Ishikawa (cell line): ENCODE results near the gene ALG14.

ENCODE experiments used
- CEBPB ChIP-seq: IDR thresholded peaks from 2 replicates; pipeline ENCODE4 v1.6.1; 2012
- CREB1 ChIP-seq: IDR thresholded peaks from 2 replicates; pipeline ENCODE4 v1.6.1; 2012; ENCODE audit warnings: low read depth
- EGR1 ChIP-seq: IDR thresholded peaks from 2 replicates; pipeline ENCODE4 v1.6.1; 2012
- EP300 ChIP-seq: IDR thresholded peaks from 2 replicates; pipeline ENCODE4 v1.6.1; 2012; ENCODE audit warnings: borderline replicate concordance
- FOXM1 ChIP-seq: IDR thresholded peaks from 2 replicates; pipeline ENCODE4 v1.6.1; 2012; ENCODE audit warnings: low read depth, borderline replicate concordance
- NFIC ChIP-seq: IDR thresholded peaks from 2 replicates; pipeline ENCODE4 v1.6.1; 2012
- RAD21 ChIP-seq: IDR thresholded peaks from 2 replicates; pipeline ENCODE4 v1.6.1; 2012; ENCODE audit warnings: low read depth
- TAF1 ChIP-seq: IDR thresholded peaks from 2 replicates; pipeline ENCODE4 v1.6.1; 2012; ENCODE audit warnings: low read depth, mild to moderate bottlenecking
- TCF12 ChIP-seq: IDR thresholded peaks from 2 replicates; pipeline ENCODE4 v1.6.1; 2012; ENCODE audit warnings: low read depth
- TEAD4 ChIP-seq: IDR thresholded peaks from 2 replicates; pipeline ENCODE4 v1.6.1; 2012
- YY1 ChIP-seq: IDR thresholded peaks from 2 replicates; pipeline ENCODE4 v1.6.1; 2012; ENCODE audit warnings: low read depth
- ZBTB7A ChIP-seq: IDR thresholded peaks from 2 replicates; pipeline ENCODE4 v1.6.1; 2012; ENCODE audit warnings: low read depth
- TF ChIP-seq, protein P1 (sequence below): IDR thresholded peaks from 2 replicates; pipeline ENCODE4 v1.6.1; 2012
- TF ChIP-seq, protein P2 (sequence below): IDR thresholded peaks from 2 replicates; pipeline ENCODE4 v1.6.1; 2012
- TF ChIP-seq, protein P3 (sequence below): IDR thresholded peaks from 2 replicates; pipeline ENCODE4 v1.6.1; 2012; ENCODE audit warnings: low read depth, mild to moderate bottlenecking

The ALG14 gene

DNA sequence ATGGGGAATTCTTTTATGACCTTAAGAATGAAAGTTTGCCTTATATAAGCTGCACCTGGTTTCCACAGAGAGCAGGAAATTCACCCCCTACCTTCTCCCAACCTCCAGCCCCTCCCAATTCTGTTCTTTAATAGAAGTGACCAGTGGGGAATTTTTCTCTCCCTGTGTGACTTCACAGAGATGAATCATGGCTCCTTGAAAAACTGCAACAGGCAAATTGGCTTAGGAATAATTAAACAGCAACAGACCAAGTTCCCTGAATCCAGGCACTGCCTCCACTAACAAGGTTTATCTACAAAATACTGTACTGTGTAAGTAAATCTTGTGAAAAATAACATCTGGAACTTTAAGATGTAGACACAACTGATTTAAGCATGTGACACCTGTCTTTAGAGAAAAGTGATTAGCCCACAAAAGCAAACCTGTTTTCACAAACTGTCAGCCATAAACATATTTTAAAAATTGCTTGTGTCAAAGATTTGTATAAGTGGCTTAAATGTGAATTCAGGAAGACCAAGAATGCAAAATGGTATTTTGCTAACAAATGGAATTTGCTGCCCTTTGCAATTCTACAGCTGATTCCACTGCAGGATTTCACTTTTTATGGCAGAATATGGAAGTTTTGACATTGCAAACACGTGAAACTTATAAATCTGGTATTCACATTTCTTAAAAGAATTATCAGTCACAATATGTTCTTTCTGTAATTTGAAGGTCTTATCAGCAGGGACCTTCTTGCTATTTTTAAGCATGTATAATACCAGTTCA lies 54.0 kb downstream of the ALG14 start:
- TF ChIP-seq CEBPB (no peak), EGR1 (no peak), EP300 (no peak), TAF1 (no peak), NFIC (no peak), ZBTB7A (no peak), CREB1 (no peak), TEAD4 (no peak)
- TF ChIP-seq, protein P1, sequence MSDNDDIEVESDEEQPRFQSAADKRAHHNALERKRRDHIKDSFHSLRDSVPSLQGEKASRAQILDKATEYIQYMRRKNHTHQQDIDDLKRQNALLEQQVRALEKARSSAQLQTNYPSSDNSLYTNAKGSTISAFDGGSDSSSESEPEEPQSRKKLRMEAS: no peak
- TF ChIP-seq, protein P2, sequence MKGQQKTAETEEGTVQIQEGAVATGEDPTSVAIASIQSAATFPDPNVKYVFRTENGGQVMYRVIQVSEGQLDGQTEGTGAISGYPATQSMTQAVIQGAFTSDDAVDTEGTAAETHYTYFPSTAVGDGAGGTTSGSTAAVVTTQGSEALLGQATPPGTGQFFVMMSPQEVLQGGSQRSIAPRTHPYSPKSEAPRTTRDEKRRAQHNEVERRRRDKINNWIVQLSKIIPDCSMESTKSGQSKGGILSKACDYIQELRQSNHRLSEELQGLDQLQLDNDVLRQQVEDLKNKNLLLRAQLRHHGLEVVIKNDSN: no peak

DNA sequence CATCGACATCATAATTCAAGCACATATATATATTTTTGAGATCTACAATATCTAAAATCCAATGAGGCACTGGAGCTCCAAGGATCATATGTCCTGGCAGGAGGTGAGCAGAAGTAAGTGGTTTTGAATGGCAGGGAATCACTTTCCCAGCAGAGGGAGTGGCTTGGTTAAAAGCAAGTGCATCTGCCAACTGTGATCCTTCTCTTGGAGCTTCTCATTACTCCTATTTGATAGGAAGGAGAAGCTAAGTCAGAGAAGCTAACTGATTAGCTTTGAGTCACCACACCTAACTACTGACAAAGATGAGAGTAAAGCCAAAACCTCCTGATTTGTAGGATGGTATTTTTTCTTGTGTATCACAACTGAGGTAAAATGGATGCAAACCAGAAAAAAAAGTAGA lies 55.0 kb downstream of the ALG14 start:
- TF ChIP-seq YY1: no peak
- TF ChIP-seq, protein P2: no peak
- TF ChIP-seq FOXM1: no peak
- no peak for TF ChIP-seq EP300
- no peak for TF ChIP-seq TAF1
- no peak for TF ChIP-seq EGR1
- TF ChIP-seq NFIC: no peak
- no peak for TF ChIP-seq ZBTB7A
- TF ChIP-seq, protein P3, sequence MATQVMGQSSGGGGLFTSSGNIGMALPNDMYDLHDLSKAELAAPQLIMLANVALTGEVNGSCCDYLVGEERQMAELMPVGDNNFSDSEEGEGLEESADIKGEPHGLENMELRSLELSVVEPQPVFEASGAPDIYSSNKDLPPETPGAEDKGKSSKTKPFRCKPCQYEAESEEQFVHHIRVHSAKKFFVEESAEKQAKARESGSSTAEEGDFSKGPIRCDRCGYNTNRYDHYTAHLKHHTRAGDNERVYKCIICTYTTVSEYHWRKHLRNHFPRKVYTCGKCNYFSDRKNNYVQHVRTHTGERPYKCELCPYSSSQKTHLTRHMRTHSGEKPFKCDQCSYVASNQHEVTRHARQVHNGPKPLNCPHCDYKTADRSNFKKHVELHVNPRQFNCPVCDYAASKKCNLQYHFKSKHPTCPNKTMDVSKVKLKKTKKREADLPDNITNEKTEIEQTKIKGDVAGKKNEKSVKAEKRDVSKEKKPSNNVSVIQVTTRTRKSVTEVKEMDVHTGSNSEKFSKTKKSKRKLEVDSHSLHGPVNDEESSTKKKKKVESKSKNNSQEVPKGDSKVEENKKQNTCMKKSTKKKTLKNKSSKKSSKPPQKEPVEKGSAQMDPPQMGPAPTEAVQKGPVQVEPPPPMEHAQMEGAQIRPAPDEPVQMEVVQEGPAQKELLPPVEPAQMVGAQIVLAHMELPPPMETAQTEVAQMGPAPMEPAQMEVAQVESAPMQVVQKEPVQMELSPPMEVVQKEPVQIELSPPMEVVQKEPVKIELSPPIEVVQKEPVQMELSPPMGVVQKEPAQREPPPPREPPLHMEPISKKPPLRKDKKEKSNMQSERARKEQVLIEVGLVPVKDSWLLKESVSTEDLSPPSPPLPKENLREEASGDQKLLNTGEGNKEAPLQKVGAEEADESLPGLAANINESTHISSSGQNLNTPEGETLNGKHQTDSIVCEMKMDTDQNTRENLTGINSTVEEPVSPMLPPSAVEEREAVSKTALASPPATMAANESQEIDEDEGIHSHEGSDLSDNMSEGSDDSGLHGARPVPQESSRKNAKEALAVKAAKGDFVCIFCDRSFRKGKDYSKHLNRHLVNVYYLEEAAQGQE: no peak
- TF ChIP-seq TCF12: no peak
- no peak for TF ChIP-seq CREB1
- TF ChIP-seq, protein P1: no peak
- no peak for TF ChIP-seq CEBPB
- TF ChIP-seq TEAD4: no peak
- TF ChIP-seq RAD21: no peak

DNA sequence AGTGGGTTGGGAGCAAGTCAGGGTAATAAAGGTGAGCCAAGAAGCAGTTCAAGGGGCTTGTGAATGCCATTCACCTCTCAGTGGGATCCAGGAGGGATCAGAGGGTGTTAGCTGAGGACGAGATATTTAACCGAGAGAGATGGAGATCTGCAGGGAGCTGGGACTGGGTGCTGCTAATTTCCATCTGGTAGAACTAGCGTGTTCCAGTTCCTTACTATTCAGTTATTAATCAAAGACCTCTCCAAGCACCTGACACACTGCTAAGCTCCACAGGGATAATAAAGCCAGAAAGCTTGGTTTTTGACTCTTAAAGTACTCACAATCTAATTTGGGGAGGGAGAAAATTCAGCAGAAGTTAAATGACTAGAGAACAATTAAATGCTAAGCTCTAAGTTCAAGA lies 57.7 kb downstream of the ALG14 start:
- TF ChIP-seq CEBPB (no peak), EP300 (no peak), ZBTB7A (no peak)

DNA sequence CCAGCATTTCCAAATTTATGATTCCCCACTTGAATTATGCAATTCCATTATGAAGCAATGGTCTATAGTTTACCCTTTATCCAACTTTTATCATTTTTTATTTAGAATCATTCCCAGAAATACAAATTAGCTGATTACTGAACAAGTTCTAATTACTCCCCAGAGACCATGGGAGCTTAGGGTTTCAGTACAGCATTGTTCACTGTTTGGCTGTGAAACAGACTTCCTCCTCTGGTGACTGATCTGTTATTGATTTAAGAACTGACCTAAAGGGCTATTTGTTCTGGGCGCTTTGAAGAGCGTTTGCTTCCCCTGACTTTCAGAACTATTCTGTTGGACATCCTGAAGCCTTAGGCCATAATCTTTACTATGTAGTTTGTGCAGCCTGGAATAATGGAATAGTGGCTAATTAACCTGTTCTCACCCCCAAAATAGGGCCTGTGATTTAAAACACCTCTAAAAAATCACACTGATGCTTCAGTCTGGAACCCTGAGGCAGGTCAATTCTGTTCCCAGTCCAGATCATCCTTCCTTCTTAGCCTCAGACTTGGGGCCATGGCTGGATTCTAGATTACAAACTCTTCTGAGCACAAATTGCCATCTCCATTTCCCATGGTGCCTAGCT lies 58.7 kb downstream of the ALG14 start:
- TF ChIP-seq CREB1 (no peak), NFIC (no peak), CEBPB (no peak), FOXM1 (no peak), TCF12 (no peak), TEAD4 (no peak), EGR1 (no peak), RAD21 (no peak), YY1 (no peak), ZBTB7A (no peak), EP300 (no peak), TAF1 (no peak)
- TF ChIP-seq, protein P3: no peak
- TF ChIP-seq, protein P1: no peak
- TF ChIP-seq, protein P2: no peak

DNA sequence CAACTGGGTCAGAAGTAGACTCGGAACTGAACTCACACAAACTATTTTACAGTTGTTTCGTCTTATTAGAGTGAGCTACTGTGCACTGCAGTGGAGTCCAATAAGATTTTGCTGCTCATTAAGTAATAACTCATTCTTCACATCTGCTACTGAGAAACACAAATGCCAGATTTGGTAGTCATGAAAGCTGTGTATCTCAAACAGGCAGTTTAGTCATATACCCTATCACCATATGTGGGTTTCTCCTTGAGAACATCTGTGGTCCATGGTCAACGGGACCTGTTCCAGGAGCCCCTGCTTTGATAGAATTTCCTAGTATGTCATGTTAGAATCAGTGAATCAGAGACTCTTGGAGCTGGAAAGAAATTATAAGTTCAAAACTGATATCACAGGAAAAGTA lies 60.4 kb downstream of the ALG14 start:
- TF ChIP-seq CEBPB (no peak), RAD21 (no peak), TAF1 (no peak), YY1 (no peak), EP300 (no peak), TCF12 (no peak), ZBTB7A (no peak), CREB1 (no peak), EGR1 (no peak), NFIC (no peak), FOXM1 (no peak), TEAD4 (no peak)
- TF ChIP-seq, protein P2: no peak
- TF ChIP-seq, protein P1: no peak
- TF ChIP-seq, protein P3: no peak
